Measurements from ENCODE around the gene ZNF280C.

Gene ZNF280C

GRCh38 chrX:130155564-130155963 is 113.1 kb downstream of the ZNF280C start:
- Histone ChIP-seq H3K4me2 (ENCODE audit: low read length) (no peak overlapping the region), H3K4me3 (ENCODE audit: low read depth, low read length, poor library complexity, severe bottlenecking) (no peak overlapping the region), H3K9me3 (ENCODE audit: low read length) (no peaks in the 10 kb centered on the region), H3K79me2 (ENCODE audit: insufficient read depth, low read length) (peaks cover 6% of the 10 kb centered on the region; the same call in 1 of the 2 replicates), H3K9ac (ENCODE audit: low read length) (no peak overlapping the region), H4K20me1 (ENCODE audit: insufficient read depth, low read length) (no peaks in the 10 kb centered on the region), H3K4me1 (ENCODE audit: insufficient read depth, low read length, severe bottlenecking) (peaks cover 15% of the 10 kb centered on the region), H3K27me3 (ENCODE audit: insufficient read depth, low read length) (no peaks in the 10 kb centered on the region), H3F3A (ENCODE audit: insufficient read depth, low read length) (no peaks in the 10 kb centered on the region), H3K27ac (ENCODE audit: low read depth, low read length, poor library complexity, severe bottlenecking) (no peak overlapping the region), H3K36me3 (ENCODE audit: insufficient read depth, low read length) (peaks cover 26% of the 10 kb centered on the region), H3K9me2 (ENCODE audit: low read depth, low read length) (no peaks in the 10 kb centered on the region), H2AFZ (ENCODE audit: low read length) (no peak overlapping the region)
- TF ChIP-seq EZH2 (IDR thresholded peaks at IDR 0.05; ENCODE audit: borderline replicate concordance, low read length) (no peak), CTCF (IDR thresholded peaks at IDR 0.05; ENCODE audit: low read length) (no peak)
